ENCODE results near the gene INPP5A. TPM values are rescaled to one million over a fixed set of nuclear protein-coding genes. Genes with fewer than 3 reads are reported as not detected.

INPP5A gene
- total RNA-seq, 1 donor from 2014 or later, result 35.4 TPM

DNA sequence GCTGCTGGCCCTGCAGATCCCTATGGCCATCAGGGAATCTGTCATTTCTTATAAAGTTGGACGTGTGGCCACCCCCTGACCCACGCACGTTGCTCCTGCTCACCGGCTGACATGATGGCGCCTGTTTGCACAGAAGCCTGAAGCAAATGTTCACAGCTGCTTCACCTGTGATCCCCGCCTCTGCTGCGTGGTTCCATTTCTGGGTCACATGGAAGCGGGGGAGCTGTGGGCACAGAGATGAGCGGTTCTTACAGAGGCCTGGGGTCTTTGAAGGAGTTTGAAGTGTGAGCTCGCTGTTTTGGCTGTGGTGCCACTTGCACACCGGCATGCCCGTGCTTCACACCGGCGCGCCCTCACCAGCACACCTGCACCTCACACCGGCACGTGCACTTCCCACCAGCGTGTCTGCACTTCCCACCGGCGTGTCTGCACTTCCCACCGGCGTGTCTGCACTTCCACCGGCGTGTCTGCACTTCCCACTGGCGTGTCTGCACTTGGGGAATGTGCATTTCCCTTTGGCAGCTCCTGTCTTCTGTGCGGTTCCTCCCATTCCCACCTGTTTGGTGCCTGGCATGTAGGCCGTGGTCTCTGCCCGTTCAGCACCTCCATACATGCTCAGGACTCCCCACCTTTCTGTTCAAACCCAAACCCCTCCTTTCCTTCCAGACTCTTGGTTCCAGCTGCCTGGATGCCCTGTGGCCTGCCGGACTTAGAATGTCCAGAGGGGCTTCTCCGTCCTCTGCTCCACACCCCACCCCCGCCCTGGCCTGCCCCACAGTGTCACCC, 86.7 kb downstream of the INPP5A start:
- TF ChIP-seq, protein P1, sequence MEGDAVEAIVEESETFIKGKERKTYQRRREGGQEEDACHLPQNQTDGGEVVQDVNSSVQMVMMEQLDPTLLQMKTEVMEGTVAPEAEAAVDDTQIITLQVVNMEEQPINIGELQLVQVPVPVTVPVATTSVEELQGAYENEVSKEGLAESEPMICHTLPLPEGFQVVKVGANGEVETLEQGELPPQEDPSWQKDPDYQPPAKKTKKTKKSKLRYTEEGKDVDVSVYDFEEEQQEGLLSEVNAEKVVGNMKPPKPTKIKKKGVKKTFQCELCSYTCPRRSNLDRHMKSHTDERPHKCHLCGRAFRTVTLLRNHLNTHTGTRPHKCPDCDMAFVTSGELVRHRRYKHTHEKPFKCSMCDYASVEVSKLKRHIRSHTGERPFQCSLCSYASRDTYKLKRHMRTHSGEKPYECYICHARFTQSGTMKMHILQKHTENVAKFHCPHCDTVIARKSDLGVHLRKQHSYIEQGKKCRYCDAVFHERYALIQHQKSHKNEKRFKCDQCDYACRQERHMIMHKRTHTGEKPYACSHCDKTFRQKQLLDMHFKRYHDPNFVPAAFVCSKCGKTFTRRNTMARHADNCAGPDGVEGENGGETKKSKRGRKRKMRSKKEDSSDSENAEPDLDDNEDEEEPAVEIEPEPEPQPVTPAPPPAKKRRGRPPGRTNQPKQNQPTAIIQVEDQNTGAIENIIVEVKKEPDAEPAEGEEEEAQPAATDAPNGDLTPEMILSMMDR (conservative IDR thresholded peaks at IDR 0.05), result no peak
- no peak overlapping the region for H3K4me3 Mint-ChIP-seq
- H3K9me3 Mint-ChIP-seq, result peaks cover 10% of the 10 kb centered on the region
- DNase-seq (ENCODE audit: low read depth, low spot score), result no peak
- H3K27ac Mint-ChIP-seq (ENCODE audit: unreplicated experiment), result no peak overlapping the region
- peaks cover 35% of the 10 kb centered on the region for H3K4me1 Mint-ChIP-seq
- no peaks in the 10 kb centered on the region for H3K27me3 Mint-ChIP-seq (ENCODE audit: low read depth)
- peaks cover 10% of the 10 kb centered on the region for H3K36me3 Mint-ChIP-seq (ENCODE audit: low read depth)

DNA sequence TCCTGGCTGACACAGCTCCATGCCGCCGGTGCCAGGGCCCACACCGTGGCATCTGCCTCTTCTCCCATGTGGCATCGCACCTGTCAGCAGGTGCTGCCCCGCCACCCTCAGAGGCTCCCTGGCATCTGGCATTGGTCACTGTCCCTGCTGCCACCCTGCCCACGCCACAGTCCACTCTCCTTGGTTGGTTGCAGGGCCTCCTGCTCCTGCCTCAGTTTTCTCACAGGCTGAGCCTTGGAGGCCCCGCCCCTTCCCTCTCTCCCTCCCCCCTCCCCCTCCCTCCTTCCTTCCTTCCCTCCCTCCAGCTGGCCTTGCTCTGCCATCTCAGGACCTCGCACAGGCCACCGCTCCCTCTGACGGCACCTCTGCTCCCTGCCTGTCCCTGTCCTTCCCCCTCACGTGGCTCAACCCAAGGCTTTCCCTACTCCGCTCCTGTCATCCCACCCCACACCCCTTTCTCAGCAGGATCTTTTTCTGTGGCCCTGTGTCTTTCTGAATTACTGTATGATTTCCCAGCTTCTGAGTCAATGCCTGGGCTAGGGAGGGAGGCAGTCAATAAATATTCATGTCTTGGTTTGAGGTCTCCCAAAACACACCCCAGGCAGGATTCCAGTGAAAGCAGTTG, 87.4 kb downstream of the INPP5A start:
- H3K36me3 Mint-ChIP-seq (ENCODE audit: low read depth), result peaks cover 10% of the 10 kb centered on the region
- peaks cover 40% of the 10 kb centered on the region for H3K4me1 Mint-ChIP-seq
- TF ChIP-seq, protein P1 (conservative IDR thresholded peaks at IDR 0.05), result no peak
- H3K27me3 Mint-ChIP-seq (ENCODE audit: low read depth), result no peaks in the 10 kb centered on the region
- DNase-seq (ENCODE audit: low read depth, low spot score), result no peak
- H3K27ac Mint-ChIP-seq (ENCODE audit: unreplicated experiment), result peak overlapping the region; percentile 64
- H3K9me3 Mint-ChIP-seq, result peaks cover 10% of the 10 kb centered on the region
- H3K4me3 Mint-ChIP-seq, result no peak overlapping the region

DNA sequence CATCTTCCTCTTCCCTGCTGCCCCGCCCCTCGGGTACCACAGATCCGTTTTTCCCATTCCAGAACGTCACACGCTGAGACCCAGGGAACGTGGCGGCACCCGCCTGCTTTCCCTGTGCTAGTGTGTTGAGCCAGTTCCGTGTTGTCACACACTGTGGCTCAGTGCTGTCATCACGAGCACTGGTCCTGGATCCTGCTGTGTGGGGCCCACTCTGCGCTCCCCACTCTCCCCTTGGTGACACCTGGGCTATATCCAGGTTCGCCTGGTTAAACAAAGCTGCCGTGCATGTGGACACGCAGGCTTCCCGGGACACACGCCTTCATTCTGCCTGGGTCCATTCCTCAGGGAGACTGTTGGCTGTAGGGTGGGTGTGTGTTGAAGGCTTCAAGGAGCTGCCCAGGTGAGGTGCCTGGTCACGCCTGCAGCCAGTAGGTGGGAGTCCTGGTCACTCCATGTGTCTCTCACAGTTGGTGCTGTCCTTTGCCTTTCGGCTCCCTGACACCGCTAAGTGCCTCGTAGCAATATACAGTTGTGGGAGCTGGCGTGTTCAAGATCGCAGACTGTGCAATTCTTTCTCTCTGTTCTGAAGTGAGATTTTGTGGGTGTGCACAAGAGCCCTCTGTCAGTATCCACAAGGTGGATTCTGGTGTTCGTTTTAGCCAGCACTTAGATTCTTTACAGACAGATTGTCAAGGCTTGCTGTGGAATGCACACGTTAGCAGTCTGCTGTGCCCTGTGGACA, 88.6 kb downstream of the INPP5A start:
- TF ChIP-seq, protein P1 (conservative IDR thresholded peaks at IDR 0.05), result no peak
- H3K27me3 Mint-ChIP-seq (ENCODE audit: low read depth), result no peaks in the 10 kb centered on the region
- H3K27ac Mint-ChIP-seq (ENCODE audit: unreplicated experiment), result no peak overlapping the region
- peaks cover 45% of the 10 kb centered on the region for H3K4me1 Mint-ChIP-seq
- H3K4me3 Mint-ChIP-seq, result no peak overlapping the region
- peaks cover 4% of the 10 kb centered on the region for H3K9me3 Mint-ChIP-seq
- no peak for DNase-seq (ENCODE audit: low read depth, low spot score)
- H3K36me3 Mint-ChIP-seq (ENCODE audit: low read depth), result peaks cover 4% of the 10 kb centered on the region

DNA sequence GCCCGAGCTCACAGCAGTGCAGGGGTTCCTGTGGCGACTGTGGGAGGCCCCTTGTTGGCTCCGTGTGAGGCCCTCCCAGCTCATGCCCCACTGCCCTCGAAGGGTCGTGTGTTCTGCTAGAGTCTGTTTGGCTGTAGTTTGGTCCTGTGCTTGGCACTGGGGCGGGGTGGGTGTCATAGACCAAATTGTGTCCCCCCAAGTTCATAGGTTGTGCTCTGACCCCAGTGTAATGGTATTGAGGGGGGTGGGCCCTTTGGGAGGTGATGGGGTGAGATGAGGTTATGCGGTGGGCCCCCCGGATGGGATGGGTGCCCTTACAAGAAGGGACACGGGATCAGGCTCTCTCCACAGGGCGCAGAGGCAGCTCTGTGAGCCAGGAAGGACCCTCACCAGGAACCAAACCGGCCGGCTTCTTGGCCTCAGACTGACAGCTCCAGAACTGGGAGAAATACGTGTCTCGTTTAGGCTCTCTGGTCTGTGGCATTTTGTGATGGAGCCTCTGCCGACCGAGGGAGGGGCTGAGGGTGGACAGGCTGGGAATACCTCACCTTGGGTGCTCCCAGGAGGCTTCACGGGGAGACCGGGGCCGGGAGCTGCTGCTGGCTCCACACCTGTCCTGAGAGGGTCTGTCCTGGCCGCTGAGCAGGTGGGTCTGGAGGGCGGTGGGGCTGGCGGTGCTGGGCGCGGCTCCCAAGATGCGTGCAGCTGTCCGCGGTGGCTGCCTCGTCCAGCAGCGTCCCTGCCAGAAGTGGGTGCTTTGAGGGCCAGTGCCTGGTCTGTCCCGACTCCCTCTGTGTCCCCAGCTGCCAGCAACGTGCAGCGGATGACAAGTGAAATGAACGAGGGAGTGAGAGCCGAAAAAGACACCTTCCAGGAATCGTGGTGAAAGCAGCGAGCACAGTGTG, 89.4 kb downstream of the INPP5A start:
- TF ChIP-seq, protein P1 (conservative IDR thresholded peaks at IDR 0.05), result no peak
- Mint-ChIP-seq H3K27me3 (ENCODE audit: low read depth) (no peaks in the 10 kb centered on the region), H3K4me3 (no peak overlapping the region), H3K36me3 (ENCODE audit: low read depth) (no peaks in the 10 kb centered on the region), H3K4me1 (peaks cover 46% of the 10 kb centered on the region), H3K9me3 (no peaks in the 10 kb centered on the region), H3K27ac (ENCODE audit: unreplicated experiment) (no peak overlapping the region)
- DNase-seq (ENCODE audit: low read depth, low spot score), result no peak
